ENCODE measurements around the gene UNC5B.
A peak's percentile ranks its signal among the peaks of the same experiment; 100 is the strongest.

Gene UNC5B

GRCh38 chr10:71302874-71303568, 90.7 kb downstream of the UNC5B start:
- no peak for DNase-seq

DNA sequence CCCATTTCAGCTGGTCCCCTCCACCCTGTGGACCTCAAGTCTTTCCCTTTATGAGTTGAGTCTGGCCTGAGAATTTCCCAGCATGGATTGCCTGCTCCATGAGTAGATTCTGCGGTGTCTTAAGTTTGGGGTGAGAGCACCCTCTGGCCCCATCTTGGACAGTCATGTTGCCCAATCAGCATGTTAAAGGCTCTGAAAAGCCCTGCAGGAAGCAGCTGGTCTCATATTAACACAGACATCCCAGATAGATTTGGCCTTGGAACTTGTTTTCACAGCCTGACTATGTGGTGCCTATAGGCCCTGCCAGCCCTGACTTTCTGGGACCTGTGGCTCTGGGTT, 91.2 kb downstream of the UNC5B start:
- no peak for DNase-seq

GRCh38 chr10:71304914-71305313, 92.5 kb downstream of the UNC5B start:
- no peak for DNase-seq

DNA sequence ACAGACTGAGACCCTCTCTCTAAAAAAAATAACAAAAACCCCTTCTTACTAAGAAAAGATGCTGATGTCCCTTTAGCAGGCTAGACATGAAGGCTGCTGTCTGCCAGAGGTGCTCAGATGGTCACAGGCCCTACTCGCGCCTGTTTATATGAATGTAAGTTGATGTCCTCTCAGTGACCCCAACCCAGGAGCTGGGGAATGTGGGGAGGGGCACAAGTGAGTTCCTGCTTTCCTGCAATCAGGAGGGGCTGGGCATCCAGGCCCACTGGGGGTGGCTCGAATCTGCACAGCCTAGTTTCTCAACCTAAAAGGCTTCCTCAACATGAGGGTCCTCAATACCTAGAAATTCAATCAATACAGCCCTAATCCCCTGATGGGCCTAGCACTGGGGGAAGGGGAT, 94.6 kb downstream of the UNC5B start:
- DNase-seq = no peak

DNA sequence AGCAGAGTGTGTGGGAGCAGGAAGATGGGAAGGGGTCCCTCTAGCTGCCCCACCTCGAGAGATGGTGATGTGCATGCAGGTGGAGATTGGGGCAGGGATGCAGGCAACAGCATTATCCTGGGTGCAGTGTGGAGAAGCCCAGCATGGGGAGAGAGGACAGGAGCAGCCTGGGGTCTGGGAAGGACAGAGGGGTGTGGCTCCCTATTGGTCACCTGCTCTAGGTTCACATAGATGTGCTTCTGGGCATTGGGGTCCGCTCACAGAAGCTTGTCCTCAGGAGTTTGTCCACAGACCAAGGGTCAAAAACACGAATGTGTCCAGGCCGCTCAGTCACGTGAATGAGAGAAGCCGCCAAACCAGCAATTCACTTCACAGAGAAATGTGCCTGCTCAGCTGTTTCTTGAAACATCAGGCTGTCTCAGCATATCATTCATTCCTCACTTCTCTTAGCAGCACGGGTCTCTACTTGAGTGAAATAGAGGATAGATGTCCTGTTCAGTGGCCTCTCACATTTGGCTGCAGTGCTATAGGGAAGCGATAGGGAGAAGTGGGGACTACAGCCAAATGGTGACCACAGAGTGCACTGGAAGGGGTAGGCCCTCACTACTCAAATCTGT, 95.2 kb downstream of the UNC5B start:
- no peak for DNase-seq

GRCh38 chr10:71308244-71308643, 95.9 kb downstream of the UNC5B start:
- no peak for DNase-seq

DNA sequence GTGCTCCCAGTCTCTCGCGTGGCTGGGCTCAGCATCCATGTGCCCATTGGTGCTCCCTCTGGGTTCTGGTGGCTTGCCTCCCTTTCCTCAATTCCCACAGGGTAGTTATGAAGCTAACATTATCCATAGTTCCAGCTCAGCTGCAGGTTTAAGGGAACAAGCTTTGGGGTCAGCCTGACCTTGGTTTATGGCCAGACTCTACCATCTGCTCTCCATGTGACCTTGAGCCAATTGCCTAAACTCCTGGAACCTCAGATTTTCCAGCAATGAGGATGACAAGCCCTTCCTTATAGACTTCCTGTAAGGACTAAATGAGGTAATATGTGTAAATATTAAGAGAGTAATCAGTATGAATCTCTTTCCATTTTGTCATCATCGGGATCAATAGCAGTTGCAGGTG, 96.6 kb downstream of the UNC5B start:
- no peak for DNase-seq

GRCh38 chr10:71309919-71310318, 97.5 kb downstream of the UNC5B start:
- no peak for DNase-seq

DNA sequence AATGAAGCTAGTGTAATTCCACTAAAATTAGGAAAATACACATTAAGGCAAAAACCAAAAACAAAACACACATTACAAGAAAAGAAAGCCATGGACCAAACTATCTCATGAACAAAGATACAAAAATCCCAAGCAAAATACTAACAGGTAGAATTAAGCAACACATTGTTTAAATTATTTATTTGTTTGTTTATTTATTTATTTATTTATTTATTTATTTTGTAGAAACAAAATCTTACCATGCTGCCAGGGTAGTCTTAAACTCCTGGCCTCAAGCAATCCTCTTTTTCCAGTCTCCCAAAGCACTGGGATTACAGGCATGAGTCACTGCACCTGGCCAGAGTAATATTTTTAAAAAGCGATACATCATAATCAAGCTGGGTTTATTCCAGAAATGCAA, 99.8 kb downstream of the UNC5B start:
- no peak for DNase-seq

- no peak for DNase-seq
Observed at GRCh38 chr10:71312811-71313789, 100.7 kb downstream of the UNC5B start.

DNA sequence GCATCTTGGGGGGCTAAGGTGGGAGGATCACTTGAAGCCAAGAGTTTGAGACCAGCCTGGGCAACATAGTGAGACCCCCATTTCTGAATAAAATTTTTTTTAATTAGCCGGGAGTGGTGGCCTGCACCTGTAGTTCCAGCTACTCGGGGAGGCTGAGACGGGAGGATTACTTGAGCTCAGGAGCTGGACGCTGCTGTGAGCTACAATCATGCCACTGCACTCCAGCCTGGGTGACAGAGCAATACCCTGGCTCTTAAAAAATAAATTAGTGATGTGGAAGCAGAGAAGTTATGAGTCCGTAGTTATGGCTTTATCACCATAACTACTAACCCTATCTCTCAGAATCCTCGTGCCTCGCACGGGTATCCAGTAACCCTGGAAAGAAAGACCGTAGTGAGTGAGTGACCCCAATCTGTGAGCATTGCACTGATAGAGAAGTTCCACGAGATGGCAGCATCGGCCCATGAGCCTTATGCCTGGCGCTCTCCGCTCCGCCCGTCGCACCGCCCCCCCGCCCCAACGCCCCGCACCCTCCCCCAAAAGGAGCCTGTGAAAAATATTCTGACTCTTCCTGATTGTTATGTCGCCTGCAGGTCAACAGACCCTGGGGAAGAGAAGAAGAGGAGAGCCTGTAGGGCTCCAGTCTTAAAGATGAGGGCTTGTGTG, 101.8 kb downstream of the UNC5B start:
- peak; percentile 64 for DNase-seq

DNA sequence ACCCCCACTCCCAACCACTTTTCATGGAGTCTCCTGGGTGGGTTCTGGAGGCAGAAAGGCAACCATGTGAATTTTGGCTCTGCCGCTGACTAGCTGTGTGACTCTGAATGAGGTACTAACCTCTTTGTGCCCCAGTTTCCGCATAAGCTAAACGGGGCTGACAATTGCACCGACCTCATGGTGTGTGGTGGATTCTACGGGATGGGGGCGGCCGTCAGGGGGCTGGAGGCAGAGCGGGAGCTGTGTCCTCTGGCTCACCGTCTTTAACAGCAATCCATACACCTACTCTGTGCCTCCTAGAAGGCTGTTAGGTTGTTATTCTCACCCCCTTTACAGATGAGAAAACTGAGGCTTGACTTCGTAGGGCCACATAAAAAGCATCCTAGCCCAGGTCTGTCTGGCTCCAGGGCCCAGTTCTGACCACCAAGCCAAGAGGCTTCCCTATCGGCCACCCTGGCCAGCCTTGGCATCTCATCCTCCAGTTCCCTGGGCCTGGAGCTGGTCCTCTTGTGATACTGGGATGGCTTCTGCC, 102.4 kb downstream of the UNC5B start:
- DNase-seq = no peak

GRCh38 chr10:71316056-71316785, 103.9 kb downstream of the UNC5B start:
- peak; percentile 13 for DNase-seq

DNA sequence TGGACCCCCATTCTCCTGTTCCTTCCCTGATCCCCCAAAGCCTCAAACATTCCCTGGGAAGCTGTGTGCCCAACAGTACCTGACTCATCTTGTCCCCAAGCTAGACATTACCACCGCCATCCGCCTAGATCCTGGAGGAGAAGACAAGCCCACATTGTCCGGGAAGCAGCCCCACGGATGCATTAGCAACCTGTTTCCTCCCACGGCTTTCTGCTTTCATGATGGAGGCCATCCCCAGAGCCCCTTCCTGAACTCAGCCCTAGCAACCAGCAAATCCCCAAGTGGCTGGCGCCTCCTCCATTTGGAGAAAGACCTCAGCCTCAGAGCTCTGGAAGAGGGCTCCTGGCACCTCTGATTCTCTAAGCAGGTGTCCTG, 104.4 kb downstream of the UNC5B start:
- DNase-seq = no peak

DNA sequence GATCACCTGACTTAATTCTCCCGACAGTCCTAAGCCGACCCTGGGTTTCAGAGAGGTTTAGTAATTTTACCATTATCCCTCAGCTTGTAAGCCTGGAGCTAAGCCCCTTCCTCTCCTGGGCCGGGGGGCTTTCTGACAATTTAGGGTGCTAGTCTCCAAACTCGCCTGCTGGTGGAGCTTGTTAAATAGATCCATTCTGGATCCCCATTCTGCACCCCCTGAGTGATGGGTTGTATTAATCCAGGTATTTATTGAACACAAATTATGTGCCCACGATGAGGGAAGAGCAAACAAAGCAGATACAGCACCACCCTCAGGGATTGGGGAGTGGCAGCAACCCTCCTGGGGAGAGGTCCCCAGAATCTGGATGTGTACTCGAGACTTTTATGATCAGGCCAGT, 105.4 kb downstream of the UNC5B start:
- no peak for DNase-seq

DNA sequence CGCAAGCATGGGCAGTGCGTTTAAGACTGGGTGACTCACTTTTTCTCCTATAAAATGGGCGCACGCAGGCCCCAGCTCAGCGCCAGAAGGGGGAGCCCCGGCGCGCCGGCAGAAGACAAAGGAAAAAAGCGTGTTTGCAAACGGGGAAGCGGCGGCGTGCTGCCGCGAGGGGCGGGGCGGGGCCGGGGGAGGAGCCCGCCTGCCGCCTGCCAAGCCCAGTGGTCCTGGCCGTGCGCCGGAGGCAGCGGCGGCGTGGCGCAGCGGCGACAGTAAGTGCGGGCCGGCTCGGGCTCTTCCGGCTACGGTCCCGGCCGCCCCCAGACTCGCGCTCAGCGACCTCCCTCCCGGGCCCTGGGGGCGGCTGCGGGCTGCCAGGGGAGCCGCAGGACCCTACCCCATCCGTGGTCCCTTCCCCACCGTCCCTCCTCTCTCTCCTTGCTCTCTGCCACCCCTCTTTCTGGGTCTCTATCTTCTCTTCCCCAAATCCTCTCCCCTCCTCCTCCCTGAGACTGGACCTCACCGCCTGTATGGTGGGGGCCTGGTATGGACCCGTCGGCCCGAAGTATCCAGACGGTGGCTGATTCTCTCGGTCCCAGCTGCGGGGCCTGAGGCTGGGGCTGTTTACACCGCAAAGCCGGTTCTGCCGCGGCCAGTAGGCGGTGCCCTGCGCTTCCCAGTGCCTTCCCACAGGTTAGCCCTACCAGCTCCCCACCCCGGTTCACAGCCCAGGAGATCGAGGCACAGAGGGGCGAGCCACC, 106.9 kb downstream of the UNC5B start, which contains the start of gene SLC29A3:
Gene SLC29A3, plus strand, starts transcription at position 218 of the 758 bp plus-strand sequence. Its CDS starts 51 bp downstream, at position 269.
- DNase-seq = peak; percentile 90

DNA sequence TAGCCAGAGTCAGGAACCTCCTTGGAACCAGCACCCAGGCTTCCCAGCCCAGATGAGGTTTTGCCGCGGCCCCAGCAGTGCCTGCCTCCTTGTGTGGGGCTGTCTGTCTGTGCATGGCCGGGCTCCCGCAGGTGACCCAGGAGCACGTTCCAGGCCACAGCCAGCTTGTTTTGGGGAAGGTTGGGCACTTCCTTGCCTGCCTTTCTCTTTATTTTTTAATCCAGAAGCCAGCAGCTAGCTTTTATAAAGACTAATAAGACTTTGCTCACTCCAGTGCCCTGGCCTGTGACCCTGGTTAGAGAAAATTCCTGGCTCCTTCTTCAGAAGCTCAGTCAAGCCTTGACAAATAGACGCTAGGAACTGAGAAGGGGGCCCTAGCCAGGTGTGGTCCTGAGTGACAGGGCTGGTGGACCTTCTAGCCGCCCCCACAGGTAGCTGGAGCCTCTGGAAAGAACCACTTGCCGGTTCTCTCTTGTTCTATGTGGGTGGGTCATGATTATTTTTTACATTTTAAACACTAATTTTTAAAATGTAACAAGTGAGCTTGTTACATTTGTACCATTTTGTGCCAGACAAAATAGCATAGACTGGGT, 107.5 kb downstream of the UNC5B start:
- DNase-seq = no peak

GRCh38 chr10:71320592-71320991, 108.2 kb downstream of the UNC5B start:
- DNase-seq = no peak

DNA sequence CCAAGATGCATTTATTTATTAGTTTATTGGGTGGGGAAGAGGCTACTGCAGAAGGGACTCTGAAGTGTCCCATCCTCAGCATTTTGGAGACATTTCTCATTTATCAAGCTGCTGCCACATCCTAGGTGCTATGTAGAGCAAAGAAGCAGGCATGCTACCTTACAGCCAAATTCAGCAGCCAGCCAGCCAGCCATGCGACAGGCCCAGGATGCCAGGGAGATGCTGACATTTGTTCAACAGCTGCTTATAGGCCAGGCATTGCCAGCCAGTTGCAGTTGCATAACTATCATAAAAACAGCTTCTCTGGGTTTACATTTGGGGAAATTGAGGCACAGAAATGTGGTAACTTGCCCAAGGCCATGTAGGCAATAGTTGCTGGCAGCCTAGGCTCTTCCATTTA, 109.0 kb downstream of the UNC5B start:
- no peak for DNase-seq

GRCh38 chr10:71323407-71323806, 111.0 kb downstream of the UNC5B start:
- no peak for DNase-seq

- no peak for DNase-seq
Observed at GRCh38 chr10:71324743-71325142, 112.4 kb downstream of the UNC5B start.
